ENCODE measurements around the gene SLC27A3. TPM values are rescaled to one million over a fixed set of nuclear protein-coding genes. Genes with fewer than 3 reads are reported as not detected.

Gene SLC27A3
- total and polyA plus RNA-seq, 4 donors: 12.1 to 37.3 (median 28.7) TPM

GRCh38 chr1:153790313-153790965 is 15.2 kb downstream of the SLC27A3 start:
- WGBS (ENCODE audit: insufficient coverage): 30% methylated on average over 14 of the region's 16 CpGs
- H3K27me3 ChIP-seq (ENCODE audit: control insufficient read depth, insufficient read depth, low read length): no peaks in the 10 kb centered on the region
- H3K4me3 ChIP-seq (ENCODE audit: low read depth, low read length): peak overlapping the region; percentile 20
- no peaks in the 10 kb centered on the region for H3K9me3 ChIP-seq (ENCODE audit: control insufficient read depth, insufficient read depth, low read length)
- peak overlapping the region; percentile 93 for H3K27ac ChIP-seq (ENCODE audit: low read depth, low read length)
- peak; percentile 45 to 85 (median 56) for DNase-seq (ENCODE audit: low read depth in 4 of 6, low spot score in 6 of 6)
- H3K36me3 ChIP-seq (ENCODE audit: control insufficient read depth, insufficient read depth, low read length): peaks cover 7% of the 10 kb centered on the region
- peaks cover 37% of the 10 kb centered on the region for H3K4me1 ChIP-seq (ENCODE audit: control insufficient read depth, insufficient read depth, low read length)

GRCh38 chr1:153790966-153791647 is 15.9 kb downstream of the SLC27A3 start:
- no peak for DNase-seq (ENCODE audit: low read depth in 4 of 6, low spot score in 6 of 6)
- no peaks in the 10 kb centered on the region for H3K9me3 ChIP-seq (ENCODE audit: control insufficient read depth, insufficient read depth, low read length)
- no peaks in the 10 kb centered on the region for H3K27me3 ChIP-seq (ENCODE audit: control insufficient read depth, insufficient read depth, low read length)
- H3K4me3 ChIP-seq (ENCODE audit: low read depth, low read length): peak overlapping the region; percentile 20
- peak overlapping the region; percentile 93 for H3K27ac ChIP-seq (ENCODE audit: low read depth, low read length)
- H3K4me1 ChIP-seq (ENCODE audit: control insufficient read depth, insufficient read depth, low read length): peaks cover 44% of the 10 kb centered on the region
- peaks cover 7% of the 10 kb centered on the region for H3K36me3 ChIP-seq (ENCODE audit: control insufficient read depth, insufficient read depth, low read length)
- WGBS (ENCODE audit: insufficient coverage): 81% methylated on average over 6 of the region's 9 CpGs

- no peaks in the 10 kb centered on the region for H3K9me3 ChIP-seq (ENCODE audit: control insufficient read depth, insufficient read depth, low read length)
- 75% methylated on average over 10 of the region's 16 CpGs for WGBS (ENCODE audit: insufficient coverage)
- H3K36me3 ChIP-seq (ENCODE audit: control insufficient read depth, insufficient read depth, low read length): peaks cover 11% of the 10 kb centered on the region
- H3K27me3 ChIP-seq (ENCODE audit: control insufficient read depth, insufficient read depth, low read length): no peaks in the 10 kb centered on the region
- H3K4me1 ChIP-seq (ENCODE audit: control insufficient read depth, insufficient read depth, low read length): peaks cover 48% of the 10 kb centered on the region
- no peak for DNase-seq (ENCODE audit: low read depth in 4 of 6, low spot score in 6 of 6)
- no peak overlapping the region for H3K27ac ChIP-seq (ENCODE audit: low read depth, low read length)
- H3K4me3 ChIP-seq (ENCODE audit: low read depth, low read length): no peak overlapping the region
Observed at GRCh38 chr1:153791648-153792253, 16.5 kb downstream of the SLC27A3 start.

GRCh38 chr1:153792631-153793041 is 17.4 kb downstream of the SLC27A3 start:
- Histone ChIP-seq H3K4me1 (ENCODE audit: control insufficient read depth, insufficient read depth, low read length) (peaks cover 48% of the 10 kb centered on the region), H3K27ac (ENCODE audit: low read depth, low read length) (no peak overlapping the region), H3K4me3 (ENCODE audit: low read depth, low read length) (no peak overlapping the region), H3K36me3 (ENCODE audit: control insufficient read depth, insufficient read depth, low read length) (peaks cover 11% of the 10 kb centered on the region), H3K27me3 (ENCODE audit: control insufficient read depth, insufficient read depth, low read length) (no peaks in the 10 kb centered on the region), H3K9me3 (ENCODE audit: control insufficient read depth, insufficient read depth, low read length) (no peaks in the 10 kb centered on the region)
- 67% methylated on average over 11 of the region's 11 CpGs for WGBS (ENCODE audit: insufficient coverage)
- DNase-seq (ENCODE audit: low read depth in 4 of 6, low spot score in 6 of 6): no peak

GRCh38 chr1:153793261-153793972 is 18.2 kb downstream of the SLC27A3 start:
- Histone ChIP-seq H3K36me3 (ENCODE audit: control insufficient read depth, insufficient read depth, low read length) (peaks cover 13% of the 10 kb centered on the region), H3K4me3 (ENCODE audit: low read depth, low read length) (no peak overlapping the region), H3K27ac (ENCODE audit: low read depth, low read length) (no peak overlapping the region), H3K4me1 (ENCODE audit: control insufficient read depth, insufficient read depth, low read length) (peaks cover 48% of the 10 kb centered on the region), H3K9me3 (ENCODE audit: control insufficient read depth, insufficient read depth, low read length) (no peaks in the 10 kb centered on the region), H3K27me3 (ENCODE audit: control insufficient read depth, insufficient read depth, low read length) (no peaks in the 10 kb centered on the region)
- DNase-seq (ENCODE audit: low read depth in 4 of 6, low spot score in 6 of 6): no peak
- 59% methylated on average over 4 of the region's 9 CpGs for WGBS (ENCODE audit: insufficient coverage)

- 50% methylated on average over 11 of the region's 12 CpGs for WGBS (ENCODE audit: insufficient coverage)
- H3K27me3 ChIP-seq (ENCODE audit: control insufficient read depth, insufficient read depth, low read length): no peaks in the 10 kb centered on the region
- no peak overlapping the region for H3K4me3 ChIP-seq (ENCODE audit: low read depth, low read length)
- peaks cover 14% of the 10 kb centered on the region for H3K36me3 ChIP-seq (ENCODE audit: control insufficient read depth, insufficient read depth, low read length)
- no peak overlapping the region for H3K27ac ChIP-seq (ENCODE audit: low read depth, low read length)
- H3K9me3 ChIP-seq (ENCODE audit: control insufficient read depth, insufficient read depth, low read length): no peaks in the 10 kb centered on the region
- no peak for DNase-seq (ENCODE audit: low read depth in 4 of 6, low spot score in 6 of 6)
- peaks cover 48% of the 10 kb centered on the region for H3K4me1 ChIP-seq (ENCODE audit: control insufficient read depth, insufficient read depth, low read length)
Observed at GRCh38 chr1:153793973-153794615, 18.9 kb downstream of the SLC27A3 start.

GRCh38 chr1:153794624-153795329 is 19.6 kb downstream of the SLC27A3 start:
- no peaks in the 10 kb centered on the region for H3K9me3 ChIP-seq (ENCODE audit: control insufficient read depth, insufficient read depth, low read length)
- peaks cover 20% of the 10 kb centered on the region for H3K36me3 ChIP-seq (ENCODE audit: control insufficient read depth, insufficient read depth, low read length)
- peak in 2 of 6 donors; percentile 32 to 36 for DNase-seq (ENCODE audit: low read depth in 4 of 6, low spot score in 6 of 6)
- peak overlapping the region; percentile 40 for H3K27ac ChIP-seq (ENCODE audit: low read depth, low read length)
- H3K4me3 ChIP-seq (ENCODE audit: low read depth, low read length): no peak overlapping the region
- WGBS (ENCODE audit: insufficient coverage): 9% methylated on average over 11 of the region's 14 CpGs
- no peaks in the 10 kb centered on the region for H3K27me3 ChIP-seq (ENCODE audit: control insufficient read depth, insufficient read depth, low read length)
- H3K4me1 ChIP-seq (ENCODE audit: control insufficient read depth, insufficient read depth, low read length): peaks cover 42% of the 10 kb centered on the region

GRCh38 chr1:153795330-153795837 is 20.2 kb downstream of the SLC27A3 start:
- peak overlapping the region; percentile 40 for H3K27ac ChIP-seq (ENCODE audit: low read depth, low read length)
- H3K4me3 ChIP-seq (ENCODE audit: low read depth, low read length): no peak overlapping the region
- 41% methylated on average over 13 of the region's 18 CpGs for WGBS (ENCODE audit: insufficient coverage)

More at GRCh38 chr1:153795330-153795837, 20.2 kb downstream of the SLC27A3 start:
- no peak for DNase-seq (ENCODE audit: low read depth in 4 of 6, low spot score in 6 of 6)
- Histone ChIP-seq H3K4me1 (ENCODE audit: control insufficient read depth, insufficient read depth, low read length) (peaks cover 36% of the 10 kb centered on the region), H3K27me3 (ENCODE audit: control insufficient read depth, insufficient read depth, low read length) (no peaks in the 10 kb centered on the region), H3K9me3 (ENCODE audit: control insufficient read depth, insufficient read depth, low read length) (no peaks in the 10 kb centered on the region), H3K36me3 (ENCODE audit: control insufficient read depth, insufficient read depth, low read length) (peaks cover 26% of the 10 kb centered on the region)
